OCI-LY3 (cell line): ENCODE measurements around the gene MGAT5B.
A peak's percentile ranks its signal among the peaks of the same experiment; 100 is the strongest.

Source experiments
- H2AFZ ChIP-seq: fragments of 200-600, 300-600 bp; shearing (Covaris generic); 2 replicates; pipeline ENCODE4 v1.6.0; 2014; ENCODE audit warnings: antibody characterized with exemption, low read depth, low read length
- H3K27ac ChIP-seq: fragments of 200-600, 300-600 bp; sonication (generic); 2 replicates; pipeline ENCODE4 v1.5.1; 2014; ENCODE audit warnings: mild to moderate bottlenecking, low read length, moderate library complexity, mixed read lengths
- H3K27me3 ChIP-seq: fragments of 200-600, 300-600 bp; sonication (generic); 2 replicates; pipeline ENCODE4 v1.6.1; 2014; ENCODE audit warnings: low read depth, low read length, mixed read lengths
- H3K36me3 ChIP-seq: fragments of 200-600, 300-600 bp; sonication (generic); replicated peaks from 2 replicates; pipeline ENCODE3; 2014; ENCODE audit warnings: low read depth, low read length, mixed read lengths
- H3K4me1 ChIP-seq: fragments of 300-600, 200-600 bp; sonication (generic); 2 replicates; pipeline ENCODE4 v1.6.1; 2014; ENCODE audit warnings: low read length, mixed read lengths
- H3K4me2 ChIP-seq: fragments of 200-600, 300-600 bp; sonication (generic); 2 replicates; pipeline ENCODE4 v1.6.1; 2014; ENCODE audit warnings: low read length, mixed read lengths
- H3K4me3 ChIP-seq: fragments of 300-600, 200-600 bp; sonication (generic); 2 replicates; pipeline ENCODE4 v1.5.1; 2014; ENCODE audit warnings: antibody characterized with exemption, mild to moderate bottlenecking, low read length, moderate library complexity
- H3K79me2 ChIP-seq: fragments of 300-600, 200-600 bp; shearing (Covaris generic); 2 replicates; pipeline ENCODE4 v1.6.1; 2014; ENCODE audit warnings: mild to moderate bottlenecking, low read length, mixed read lengths
- H3K9ac ChIP-seq: fragments of 300-600, 200-600 bp; shearing (Covaris generic); 2 replicates; pipeline ENCODE4 v1.6.0; 2014; ENCODE audit warnings: mild to moderate bottlenecking, low read length, moderate library complexity
- H3K9me3 ChIP-seq: fragments of 200-600, 300-600 bp; shearing (Covaris generic); 2 replicates; pipeline ENCODE4 v1.6.1; 2014; ENCODE audit warnings: low read length, mixed read lengths; ENCODE audit not compliant: insufficient read depth
- H4K20me1 ChIP-seq: fragments of 200-600, 300-600 bp; sonication (generic); 2 replicates; pipeline ENCODE4 v1.6.1; 2016; ENCODE audit warnings: low read length, mixed read lengths; ENCODE audit not compliant: insufficient read depth
- CTCF ChIP-seq: fragments of 200-600, 300-600 bp; sonication (generic); IDR thresholded peaks from 2 replicates; pipeline ENCODE4 v1.5.1; 2014; ENCODE audit warnings: antibody characterized with exemption, low read length, low read depth
- EZH2phosphoT487 ChIP-seq: fragments of 200-600 bp; shearing (Covaris generic); IDR thresholded peaks from 2 replicates; pipeline ENCODE4 v1.6.1; 2018; ENCODE audit warnings: antibody characterized with exemption, mixed run types, low read depth

The MGAT5B gene

GRCh38 chr17:76997981-76998531, 129.9 kb downstream of the MGAT5B start:
- Histone ChIP-seq H4K20me1 (no peaks in the 10 kb centered on the region), H3K9me3 (peaks cover 7% of the 10 kb centered on the region; the same call in 1 of the 2 replicates), H3K9ac (no peak overlapping the region), H3K4me1 (peaks cover 16% of the 10 kb centered on the region), H3K4me3 (peak overlapping the region; percentile 31), H3K4me2 (peak overlapping the region; percentile 31), H3K36me3 (no peaks in the 10 kb centered on the region), H3K27me3 (peaks cover 23% of the 10 kb centered on the region), H3K27ac (no peak overlapping the region), H3K79me2 (no peaks in the 10 kb centered on the region), H2AFZ (peak overlapping the region; percentile 9; the same call in 1 of the 2 replicates)
- no peak for TF ChIP-seq CTCF
- TF ChIP-seq EZH2phosphoT487: no peak

DNA sequence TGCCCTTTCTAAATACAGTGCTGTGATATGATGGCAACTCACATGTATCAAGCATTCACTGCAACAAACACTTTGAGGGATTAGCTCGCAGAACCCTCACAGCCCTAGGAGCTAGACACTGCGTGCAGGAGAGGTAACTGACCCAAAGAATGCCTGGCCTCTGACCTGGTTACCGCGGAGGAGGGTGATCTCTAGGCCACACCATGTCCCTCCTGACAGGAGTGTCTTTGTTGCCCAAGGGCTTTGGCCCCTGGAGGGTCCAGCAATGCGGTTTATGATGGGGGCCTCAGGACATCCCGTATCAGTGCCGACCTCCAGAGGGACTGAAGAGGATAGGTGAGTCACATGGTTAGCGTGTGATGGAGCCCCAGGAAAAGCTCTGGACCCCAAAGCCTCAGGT, 130.6 kb downstream of the MGAT5B start:
- H3K9ac ChIP-seq: no peak overlapping the region
- H3K4me1 ChIP-seq: peaks cover 16% of the 10 kb centered on the region
- no peak overlapping the region for H3K27ac ChIP-seq

More for the DNA sequence above, 130.6 kb downstream of the MGAT5B start:
- no peak overlapping the region for H3K4me3 ChIP-seq
- peak overlapping the region; percentile 9; the same call in 1 of the 2 replicates for H2AFZ ChIP-seq
- H3K36me3 ChIP-seq: no peaks in the 10 kb centered on the region
- H3K4me2 ChIP-seq: no peak overlapping the region
- no peaks in the 10 kb centered on the region for H3K79me2 ChIP-seq
- no peak for TF ChIP-seq EZH2phosphoT487
- TF ChIP-seq CTCF: no peak
- no peaks in the 10 kb centered on the region for H4K20me1 ChIP-seq
- H3K27me3 ChIP-seq: peaks cover 23% of the 10 kb centered on the region
- peaks cover 7% of the 10 kb centered on the region; the same call in 1 of the 2 replicates for H3K9me3 ChIP-seq
